ENCODE results near the gene CNTFR.
A peak's percentile ranks its signal among the peaks of the same experiment; 100 is the strongest.
"Not testable (repeated sequence)": the region's sequence is repeated elsewhere in the genome, so short reads cannot be mapped to it uniquely, and the experiment has no call there.

Gene CNTFR

GRCh38 chr9:34589636-34590380, at the start of gene CNTFR:
TSS of gene CNTFR (minus strand) at chr9:34589724. CDS start at chr9:34568981, 20,743 bp downstream.
- peak in 2 of 3 donors; percentile 22 to 45 for DNase-seq

GRCh38 chr9:34639322-34639721, 49.8 kb upstream of the CNTFR start:
- not testable (repeated sequence) for DNase-seq

DNA sequence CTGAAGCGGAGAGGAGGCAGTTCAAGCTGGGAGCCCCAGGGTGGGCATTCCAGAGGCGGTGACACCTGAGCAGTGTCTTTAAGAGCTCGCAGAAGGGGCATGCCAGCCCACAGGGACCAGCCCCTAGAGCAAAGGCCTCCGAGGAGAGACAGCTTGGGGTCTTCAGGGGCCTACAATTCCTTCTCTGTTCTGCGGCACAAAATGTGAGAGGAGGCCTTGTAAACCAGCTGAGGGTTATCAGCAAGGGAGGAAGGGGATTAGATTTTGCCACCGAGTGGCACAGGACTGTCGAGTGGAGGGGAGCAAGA, 48.6 kb upstream of the CNTFR start:
- no peak for DNase-seq

- peak; percentile 94 to 98 (median 96) for DNase-seq
These were observed 48.0 kb upstream of the CNTFR start, which contains the start of gene SIGMAR1 for GRCh38 chr9:34637356-34638137. TSS of gene SIGMAR1 (minus strand) at chr9:34637787. CDS start at chr9:34637697, 90 bp downstream.

DNA sequence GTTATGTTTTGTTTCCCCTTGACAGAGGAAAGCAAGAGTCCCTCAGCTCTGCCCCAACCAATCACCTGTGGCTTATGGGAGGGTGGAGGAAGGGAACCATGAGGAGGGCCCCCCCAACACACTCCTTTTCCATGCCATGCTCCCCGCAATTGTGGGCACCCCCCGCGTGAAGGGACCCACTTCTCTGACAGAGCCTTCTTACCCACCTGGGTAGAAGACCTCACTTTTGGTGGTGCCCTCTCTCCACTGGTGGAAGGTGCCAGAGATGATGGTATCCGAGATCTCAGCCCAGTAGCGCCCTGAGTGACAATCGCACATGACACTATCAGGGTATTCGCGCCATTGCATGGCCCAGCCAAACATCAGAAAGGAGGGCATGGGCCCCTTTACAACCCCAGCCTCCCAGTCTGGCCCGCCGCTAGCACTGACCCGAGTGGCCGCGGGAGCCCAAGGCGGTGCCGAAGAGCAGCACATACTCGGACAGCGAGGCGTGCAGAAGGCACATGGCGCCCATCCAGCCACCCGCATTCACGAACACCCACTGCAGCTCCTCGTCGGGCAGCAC, 47.3 kb upstream of the CNTFR start:
- no peak for DNase-seq

DNA sequence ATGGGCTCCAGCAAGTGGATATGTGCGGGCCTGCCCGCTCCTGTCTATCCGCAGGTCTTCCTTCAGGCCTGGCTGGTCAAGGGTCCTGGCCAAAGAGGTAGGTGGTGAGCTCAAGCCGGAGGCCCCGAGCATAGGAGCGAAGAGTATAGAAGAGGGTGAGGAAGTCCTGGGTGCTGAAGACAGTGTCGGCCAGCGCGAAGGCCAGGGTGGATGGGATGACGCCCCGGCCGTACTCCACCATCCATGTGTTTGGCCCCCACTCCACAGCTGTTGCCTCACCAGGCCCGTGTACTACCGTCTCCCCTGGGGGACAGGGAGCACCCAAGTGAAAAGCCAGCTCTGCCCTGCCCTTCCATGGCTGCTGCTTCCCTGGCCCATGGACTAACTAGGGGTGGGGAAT, 46.0 kb upstream of the CNTFR start:
- DNase-seq: no peak

- no peak for DNase-seq
These were observed 45.2 kb upstream of the CNTFR start for GRCh38 chr9:34634551-34635248.

DNA sequence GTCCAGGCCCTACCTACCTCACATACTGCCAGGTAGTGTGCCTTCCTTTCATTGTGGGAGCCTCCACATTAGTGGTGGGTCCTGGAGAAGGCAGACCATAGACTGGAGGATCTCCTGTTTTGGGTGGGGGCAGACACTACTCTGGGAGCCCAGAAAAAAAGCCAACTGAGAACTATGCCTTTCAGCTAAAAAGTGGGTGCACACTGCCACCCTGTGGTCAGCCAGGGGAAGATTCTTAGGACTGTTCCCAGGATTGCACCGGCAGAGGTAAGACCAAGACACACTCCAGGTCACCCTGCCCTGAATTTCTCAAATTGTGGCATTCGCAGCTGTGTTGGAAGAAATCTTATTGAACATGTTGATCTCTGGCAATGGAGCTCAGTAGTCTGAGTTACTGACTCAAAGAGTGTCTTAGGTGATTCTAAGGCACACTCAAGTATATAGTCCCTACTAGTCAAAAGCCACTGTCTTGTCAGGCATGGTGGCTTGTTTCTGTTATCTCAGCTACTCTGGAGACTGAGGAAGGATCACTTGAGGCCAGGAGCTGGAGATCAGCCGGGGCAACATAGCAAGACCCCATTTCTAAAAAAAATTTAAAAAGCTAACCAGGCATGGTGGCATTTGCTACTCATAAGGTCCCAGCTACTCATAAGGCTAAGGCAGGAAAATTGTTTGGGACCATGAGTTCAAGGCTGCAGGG, 44.5 kb upstream of the CNTFR start:
- peak; percentile 75 to 79 (median 78) for DNase-seq

- DNase-seq: no peak
These were observed 43.6 kb upstream of the CNTFR start for GRCh38 chr9:34633166-34633565.

DNA sequence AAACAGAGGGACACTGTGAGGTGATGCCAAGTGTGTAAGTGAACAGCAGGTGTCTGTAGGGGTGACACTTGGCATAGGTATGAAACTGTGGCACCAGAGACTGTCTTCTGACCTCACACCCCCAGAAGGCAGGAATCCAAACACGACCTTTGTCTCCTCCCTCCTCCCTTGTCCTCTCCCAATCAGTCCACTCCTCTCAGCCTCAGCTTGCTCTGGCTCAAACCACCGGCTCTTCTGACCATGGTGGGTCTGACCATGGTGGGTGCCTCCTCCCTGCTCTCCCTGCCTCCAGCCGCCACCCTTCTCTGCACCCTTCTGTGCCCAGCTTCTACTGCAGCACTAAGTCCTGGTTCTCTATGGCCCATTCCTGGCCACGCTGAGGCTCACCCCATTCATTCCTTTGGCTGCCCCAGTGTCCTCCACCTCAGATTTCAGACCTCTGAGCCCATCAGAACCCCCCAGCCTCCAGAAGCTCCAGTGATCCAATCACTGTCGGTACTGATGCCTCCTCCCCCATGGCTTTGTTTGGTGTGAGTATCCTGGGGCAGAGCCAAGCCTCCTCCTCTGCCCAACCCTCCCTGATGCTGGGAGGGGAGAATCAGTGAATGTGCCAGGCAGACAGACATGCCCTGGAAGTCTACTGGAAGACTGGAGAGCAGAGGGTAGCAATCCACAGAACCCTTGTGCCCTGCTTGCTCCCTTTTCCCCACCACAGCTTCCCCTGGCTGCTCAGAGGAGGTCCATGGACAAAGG, 41.1 kb upstream of the CNTFR start:
- no peak for DNase-seq

GRCh38 chr9:34629491-34629808, 39.9 kb upstream of the CNTFR start:
- no peak for DNase-seq

DNA sequence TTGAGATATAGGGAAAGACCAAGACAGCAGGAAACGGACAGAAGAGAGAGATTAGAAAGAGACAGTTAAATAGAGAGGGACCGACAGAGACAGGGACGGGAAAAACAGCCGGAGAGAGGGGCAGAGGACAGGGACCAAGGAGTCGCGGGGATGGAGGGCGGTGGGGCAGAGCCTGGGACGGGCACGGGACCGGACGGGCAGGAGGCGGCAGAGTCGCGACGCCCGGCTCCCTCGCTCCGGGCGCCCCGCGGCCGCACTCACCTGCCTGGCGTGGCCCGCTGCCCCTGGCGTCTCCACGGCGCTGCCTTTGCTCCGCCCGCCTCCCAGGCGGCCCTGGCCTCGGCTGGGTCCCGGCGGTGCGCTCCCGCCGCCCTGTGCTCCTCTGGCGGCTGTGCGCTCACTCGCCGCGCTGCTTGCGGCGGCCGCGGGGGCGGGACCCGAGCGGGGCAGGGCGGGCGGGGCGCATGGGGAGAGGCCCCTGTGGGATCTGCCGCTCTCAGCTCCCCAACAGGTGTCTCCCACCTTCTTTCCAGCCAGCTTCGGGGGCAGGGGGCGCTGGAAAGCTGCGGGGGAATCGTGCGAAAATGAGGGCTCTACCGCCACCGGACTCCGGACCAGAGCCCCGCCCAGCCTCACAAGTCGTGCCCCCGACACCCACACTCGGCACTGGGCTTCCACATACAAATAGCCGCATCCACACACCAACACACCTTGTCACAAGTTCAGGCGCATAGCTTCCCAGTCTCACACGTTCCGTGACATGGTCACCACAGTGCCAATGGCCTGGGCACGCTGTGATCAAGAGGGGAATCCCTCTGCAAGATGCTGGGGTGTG, 39.3 kb upstream of the CNTFR start, which contains the start of gene ARID3C:
ARID3C (minus strand) TSS at position 411 of the 835 bp plus-strand sequence. CDS start 1,052 bp downstream, outside the sequence.
- peak; percentile 45 to 77 (median 47) for DNase-seq

- no peak for DNase-seq
These were observed 38.5 kb upstream of the CNTFR start for GRCh38 chr9:34627716-34628655.

GRCh38 chr9:34625186-34625486, 35.6 kb upstream of the CNTFR start:
- DNase-seq: no peak

GRCh38 chr9:34624475-34625185, 35.1 kb upstream of the CNTFR start:
- DNase-seq: no peak

DNA sequence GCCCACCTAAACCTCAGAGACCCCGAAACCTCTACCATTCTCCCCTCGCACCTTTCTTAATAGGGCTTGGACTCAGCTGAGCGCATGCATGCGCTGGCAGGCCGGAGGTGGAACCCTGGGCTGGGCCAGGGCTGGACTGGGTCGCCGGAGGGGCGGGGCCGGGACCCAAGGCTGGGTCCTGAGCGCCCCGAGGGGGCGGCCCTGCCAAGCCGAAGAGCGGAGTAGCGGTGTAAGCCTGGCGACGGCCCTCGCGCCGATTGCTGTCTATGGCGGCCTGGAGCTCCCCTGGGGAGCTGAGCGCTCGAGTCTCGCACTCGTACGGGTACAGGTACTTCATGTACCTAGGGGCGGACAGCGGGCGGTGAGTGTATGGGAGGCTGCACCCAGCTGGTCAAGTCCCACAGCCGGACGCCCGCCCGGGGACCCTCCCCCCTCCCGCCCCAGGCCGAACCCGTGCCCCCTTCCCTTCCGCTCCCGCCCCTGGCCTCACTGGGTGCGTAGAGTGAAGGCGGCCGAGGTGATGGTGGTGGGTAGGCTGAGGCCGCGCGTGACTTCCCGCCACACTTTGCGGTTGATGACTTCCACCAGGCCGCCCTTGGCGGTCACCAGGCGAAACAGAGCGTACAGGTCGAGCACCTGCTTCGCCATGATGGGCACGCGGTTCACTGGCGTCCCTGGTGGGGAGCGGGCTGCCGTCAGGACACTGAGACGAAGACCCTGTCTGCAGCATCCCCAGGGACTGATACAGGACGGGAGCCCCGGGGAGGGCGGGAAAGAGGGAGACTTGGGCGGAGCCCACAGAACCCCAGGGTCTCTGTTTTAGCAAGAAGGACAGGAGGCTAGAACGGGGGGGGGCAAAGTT, 34.1 kb upstream of the CNTFR start:
- DNase-seq: no peak

DNA sequence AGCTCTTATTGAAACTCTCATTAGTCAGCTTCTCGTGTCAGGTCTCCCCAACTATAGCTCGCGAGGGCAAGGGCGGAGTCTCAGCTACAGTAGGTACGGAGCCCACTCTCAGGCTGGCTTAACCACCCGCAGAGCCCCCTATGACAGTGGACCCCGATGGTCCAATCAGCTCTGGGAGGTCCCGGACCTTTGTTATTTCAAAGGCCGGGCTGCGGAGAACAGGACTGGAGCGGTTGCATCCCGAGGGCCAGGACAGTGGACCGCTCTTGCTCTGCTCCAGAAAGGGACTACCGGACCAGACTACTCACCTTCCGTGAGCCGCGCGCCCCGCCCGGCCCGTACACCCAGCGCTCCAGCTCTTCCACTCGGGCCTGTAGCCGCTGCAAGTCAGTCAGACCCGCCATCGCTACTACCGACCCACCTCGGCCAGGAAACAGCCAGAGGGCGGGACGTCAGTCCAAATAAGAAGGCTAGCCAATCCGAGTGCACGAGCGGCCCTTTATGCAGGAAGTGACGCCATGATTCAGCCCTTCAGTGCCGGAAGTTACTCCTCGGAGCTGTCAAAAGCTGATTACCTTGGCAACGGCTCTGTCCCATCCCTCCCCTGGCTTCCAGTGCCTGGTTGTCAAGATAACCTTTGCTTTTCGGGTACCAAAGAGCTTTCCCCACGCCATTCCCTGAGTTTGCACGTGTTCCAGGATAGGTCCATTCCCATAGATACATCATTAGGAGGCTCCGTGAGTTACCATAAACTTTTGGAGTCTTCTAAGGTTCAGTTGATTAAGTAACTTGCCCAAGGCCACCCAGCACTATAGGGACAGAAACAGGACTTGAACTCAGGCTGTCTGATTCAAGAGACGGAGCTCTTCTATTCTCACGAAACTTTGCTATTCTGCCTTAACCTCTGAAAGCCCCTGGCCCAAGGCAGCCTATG, 30.8 kb upstream of the CNTFR start, which contains the start of gene DCTN3:
DCTN3 (minus strand) TSS at position 435 of the 934 bp plus-strand sequence; CDS start at position 404, 31 bp downstream.
- peak; percentile 96 to 98 (median 97) for DNase-seq

Measured in suppressor macrophage treated with lipopolysaccharide for 1 hour (primary cell).